Measurements from ENCODE around the gene KPNA1.
"Not testable (repeated sequence)": the region's sequence is repeated elsewhere in the genome, so short reads cannot be mapped to it uniquely, and the experiment has no call there.

The KPNA1 gene

GRCh38 chr3:122508135-122508914 is 6.4 kb downstream of the KPNA1 start:
- Mint-ChIP-seq H3K4me1 (peaks cover 32% of the 10 kb centered on the region), H3K9me3 (peaks cover 2% of the 10 kb centered on the region), H3K27ac (no peak overlapping the region), H3K27me3 (ENCODE audit: low read depth) (no peaks in the 10 kb centered on the region), H3K36me3 (ENCODE audit: low read depth) (peaks cover 35% of the 10 kb centered on the region), H3K4me3 (no peak overlapping the region)
- no peak for TF ChIP-seq CTCF (IDR thresholded peaks at IDR 0.05; ENCODE audit: unreplicated experiment in 3 of 3)

DNA sequence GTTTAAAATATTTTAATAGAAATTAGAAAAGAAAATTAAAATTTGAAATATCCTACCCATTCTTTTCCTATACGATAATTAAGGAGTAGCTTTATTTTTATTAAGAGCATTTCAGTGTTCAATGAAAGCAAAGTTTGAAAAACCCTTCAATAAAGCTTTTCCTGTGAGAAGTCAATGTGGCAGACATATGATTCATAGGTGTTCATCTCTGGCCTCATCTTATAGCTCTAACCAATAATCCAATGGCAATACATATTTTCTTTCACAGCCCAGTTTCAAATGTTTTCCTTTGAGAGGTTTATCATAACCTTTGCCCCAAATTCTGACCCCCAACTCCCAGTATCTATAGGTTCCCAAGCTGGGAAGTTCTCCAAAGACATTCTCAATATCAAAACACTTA is 8.3 kb downstream of the KPNA1 start:
- Mint-ChIP-seq H3K27ac (no peak overlapping the region), H3K27me3 (ENCODE audit: low read depth) (no peaks in the 10 kb centered on the region), H3K4me3 (no peak overlapping the region), H3K9me3 (peaks cover 2% of the 10 kb centered on the region), H3K36me3 (ENCODE audit: low read depth) (peaks cover 33% of the 10 kb centered on the region), H3K4me1 (peaks cover 19% of the 10 kb centered on the region)
- no peak for TF ChIP-seq CTCF (IDR thresholded peaks at IDR 0.05; ENCODE audit: unreplicated experiment in 3 of 3)

- no peaks in the 10 kb centered on the region for H3K27me3 Mint-ChIP-seq (ENCODE audit: low read depth)
- no peak for TF ChIP-seq CTCF (IDR thresholded peaks at IDR 0.05; ENCODE audit: unreplicated experiment in 3 of 3)
- peaks cover 11% of the 10 kb centered on the region for H3K4me1 Mint-ChIP-seq
- H3K36me3 Mint-ChIP-seq (ENCODE audit: low read depth), result peaks cover 26% of the 10 kb centered on the region
- H3K4me3 Mint-ChIP-seq, result no peak overlapping the region
- no peak overlapping the region for H3K27ac Mint-ChIP-seq
- H3K9me3 Mint-ChIP-seq, result peaks cover 2% of the 10 kb centered on the region
Observed at GRCh38 chr3:122505676-122506075, 9.1 kb downstream of the KPNA1 start.

DNA sequence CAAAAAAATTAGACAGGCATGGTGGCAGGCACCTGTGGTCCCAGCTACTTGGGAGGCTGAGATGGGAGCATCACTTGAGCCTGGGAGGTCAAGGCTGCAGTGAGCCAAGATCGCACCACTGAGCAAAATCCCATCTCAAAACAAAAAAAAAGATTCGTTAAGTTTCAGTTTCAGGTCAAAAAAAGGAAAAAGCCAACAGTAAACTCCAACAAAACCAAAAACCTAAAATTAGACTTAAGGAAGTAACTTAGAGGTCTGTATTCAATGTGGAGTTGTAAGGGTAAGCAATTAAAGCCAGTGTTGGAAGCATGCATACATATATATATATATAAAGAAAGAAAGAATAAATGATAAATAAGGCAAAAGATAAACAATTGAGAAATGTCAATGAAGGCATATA is 11.8 kb downstream of the KPNA1 start:
- H3K4me3 Mint-ChIP-seq, result no peak overlapping the region
- no peak for TF ChIP-seq CTCF (IDR thresholded peaks at IDR 0.05; ENCODE audit: unreplicated experiment in 3 of 3)
- H3K9me3 Mint-ChIP-seq, result peaks cover 2% of the 10 kb centered on the region
- H3K36me3 Mint-ChIP-seq (ENCODE audit: low read depth), result peaks cover 14% of the 10 kb centered on the region
- H3K27me3 Mint-ChIP-seq (ENCODE audit: low read depth), result no peaks in the 10 kb centered on the region
- peaks cover 5% of the 10 kb centered on the region for H3K4me1 Mint-ChIP-seq
- no peak overlapping the region for H3K27ac Mint-ChIP-seq

DNA sequence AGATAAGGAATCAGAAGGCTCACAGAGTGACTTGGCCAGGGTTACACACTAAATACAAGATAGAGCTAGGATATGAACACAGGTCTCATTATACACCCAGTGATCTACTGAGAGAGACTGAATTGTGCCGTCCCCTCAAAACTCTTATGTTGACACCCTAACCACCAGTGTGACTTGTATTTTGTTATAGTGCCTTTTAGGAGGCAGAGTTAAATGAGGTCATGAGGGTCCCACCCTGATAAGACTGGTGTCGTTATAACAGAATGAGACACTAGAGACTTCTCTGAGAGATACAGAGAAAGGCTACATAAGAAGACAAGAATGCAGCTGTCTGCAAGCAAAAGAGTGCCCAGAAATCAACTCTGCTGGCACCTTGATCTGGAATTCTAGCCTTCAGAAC is 12.6 kb downstream of the KPNA1 start:
- no peak overlapping the region for H3K27ac Mint-ChIP-seq
- TF ChIP-seq CTCF (IDR thresholded peaks at IDR 0.05; ENCODE audit: unreplicated experiment in 3 of 3), result no peak
- H3K9me3 Mint-ChIP-seq, result peaks cover 2% of the 10 kb centered on the region
- H3K4me1 Mint-ChIP-seq, result peaks cover 5% of the 10 kb centered on the region
- peaks cover 11% of the 10 kb centered on the region for H3K36me3 Mint-ChIP-seq (ENCODE audit: low read depth)
- H3K27me3 Mint-ChIP-seq (ENCODE audit: low read depth), result no peaks in the 10 kb centered on the region
- no peak overlapping the region for H3K4me3 Mint-ChIP-seq

DNA sequence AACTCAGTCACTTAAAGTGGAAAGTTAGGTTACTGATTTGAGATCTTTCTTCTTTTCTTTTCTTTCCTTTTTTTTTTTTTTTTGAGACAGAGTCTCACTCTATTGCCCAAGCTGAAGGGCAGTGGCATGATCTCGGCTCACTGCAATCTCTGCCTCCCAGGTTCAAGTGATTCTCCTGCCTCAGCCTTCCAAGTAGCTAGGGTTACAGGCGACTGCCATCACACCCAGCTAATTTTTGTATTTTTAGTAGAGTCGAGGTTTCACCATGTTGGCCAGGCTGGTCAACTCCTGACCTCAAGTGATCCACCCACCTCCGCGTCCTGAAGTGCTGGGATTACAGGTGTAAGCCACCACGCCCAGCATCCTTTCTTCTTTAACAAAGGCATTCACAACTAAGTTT is 13.8 kb downstream of the KPNA1 start:
- not testable (repeated sequence) for H3K4me1 Mint-ChIP-seq; H3K27me3 Mint-ChIP-seq (ENCODE audit: low read depth); H3K4me3 Mint-ChIP-seq; H3K9me3 Mint-ChIP-seq; H3K27ac Mint-ChIP-seq
- H3K36me3 Mint-ChIP-seq (ENCODE audit: low read depth), result peaks cover 17% of the 10 kb centered on the region

Data from nephron (organoid).